Neural crest cell (in vitro differentiated cells): ENCODE data around the gene PRKN. TPM values are rescaled to one million over a fixed set of nuclear protein-coding genes. Genes with fewer than 3 reads are reported as not detected.

Experiments used
- DNase-seq: peaks from one replicate; pipeline ENCODE4 v3.0.0; 2021; ENCODE audit warnings: low read depth, mixed read lengths, low spot score
- H3K27ac Mint-ChIP-seq: one replicate; pipeline ENCODE4 v1.8.0; 2021; ENCODE audit warnings: mild to moderate bottlenecking, mixed read lengths; ENCODE audit not compliant: unreplicated experiment
- H3K27me3 Mint-ChIP-seq: 2 replicates; pipeline ENCODE4 v1.8.0; 2021; ENCODE audit warnings: low read depth, mild to moderate bottlenecking, mixed read lengths
- H3K36me3 Mint-ChIP-seq: 2 replicates; pipeline ENCODE4 v1.8.0; 2021; ENCODE audit warnings: low read depth, mild to moderate bottlenecking, mixed read lengths
- H3K4me1 Mint-ChIP-seq: 2 replicates; pipeline ENCODE4 v1.8.0; 2021; ENCODE audit warnings: mixed read lengths
- H3K4me3 Mint-ChIP-seq: one replicate; pipeline ENCODE4 v1.8.0; 2021; ENCODE audit warnings: mild to moderate bottlenecking, mixed read lengths
- H3K9me3 Mint-ChIP-seq: 2 replicates; pipeline ENCODE4 v1.8.0; 2021; ENCODE audit warnings: mixed read lengths
- CTCF ChIP-seq: fragments of 200-600 bp; sonication (generic); conservative IDR thresholded peaks from 2 replicates; pipeline ENCODE4 v1.5.0; 2021; ENCODE audit warnings: antibody characterized with exemption, mild to moderate bottlenecking
- total RNA-seq: library from RNA; stranded (reverse); gene quantifications from 2 replicates; pipeline ENCODE4 v1.2.1, GENCODE V29; 2021

Gene PRKN
- total RNA-seq, 1 donor from 2014 or later, result 3.2 TPM

- Mint-ChIP-seq H3K4me1 (no peaks in the 10 kb centered on the region), H3K27me3 (no peaks in the 10 kb centered on the region), H3K4me3 (no peak overlapping the region), H3K9me3 (peaks cover 3% of the 10 kb centered on the region), H3K27ac (no peak overlapping the region), H3K36me3 (peaks cover 2% of the 10 kb centered on the region)
- no peak for TF ChIP-seq CTCF
- no peak for DNase-seq
These were observed 76.1 kb downstream of the PRKN start for GRCh38 chr6:162651505-162651904.

- no peak for DNase-seq
- no peak overlapping the region for H3K4me3 Mint-ChIP-seq
- no peak overlapping the region for H3K27ac Mint-ChIP-seq
- H3K36me3 Mint-ChIP-seq, result no peaks in the 10 kb centered on the region
- no peaks in the 10 kb centered on the region for H3K4me1 Mint-ChIP-seq
- H3K9me3 Mint-ChIP-seq, result no peaks in the 10 kb centered on the region
- no peaks in the 10 kb centered on the region for H3K27me3 Mint-ChIP-seq
- TF ChIP-seq CTCF, result no peak
These were observed 78.3 kb downstream of the PRKN start for GRCh38 chr6:162649271-162649670.

GRCh38 chr6:162644153-162644552 is 83.4 kb downstream of the PRKN start:
- Mint-ChIP-seq H3K4me1 (no peaks in the 10 kb centered on the region), H3K27ac (no peak overlapping the region)
- TF ChIP-seq CTCF, result no peak

GRCh38 chr6:162640756-162641155 is 86.8 kb downstream of the PRKN start:
- Mint-ChIP-seq H3K36me3 (no peaks in the 10 kb centered on the region), H3K4me1 (peaks cover 7% of the 10 kb centered on the region), H3K9me3 (peaks cover 3% of the 10 kb centered on the region), H3K27ac (no peak overlapping the region), H3K27me3 (no peaks in the 10 kb centered on the region), H3K4me3 (no peak overlapping the region)
- TF ChIP-seq CTCF, result no peak
- DNase-seq, result no peak

More at GRCh38 chr6:162644153-162644552, 83.4 kb downstream of the PRKN start:
- no peaks in the 10 kb centered on the region for H3K9me3 Mint-ChIP-seq
- no peaks in the 10 kb centered on the region for H3K36me3 Mint-ChIP-seq
- H3K27me3 Mint-ChIP-seq, result no peaks in the 10 kb centered on the region
- H3K4me3 Mint-ChIP-seq, result no peak overlapping the region
- DNase-seq, result no peak

GRCh38 chr6:162639951-162640350 is 87.6 kb downstream of the PRKN start:
- Mint-ChIP-seq H3K27me3 (no peaks in the 10 kb centered on the region), H3K9me3 (peaks cover 3% of the 10 kb centered on the region), H3K27ac (no peak overlapping the region), H3K4me1 (peaks cover 7% of the 10 kb centered on the region), H3K36me3 (no peaks in the 10 kb centered on the region), H3K4me3 (no peak overlapping the region)
- DNase-seq, result no peak
- no peak for TF ChIP-seq CTCF
